Fibroblast of lung (primary cell): ENCODE data around the gene UCKL1. TPM values are rescaled to one million over a fixed set of nuclear protein-coding genes. Genes with fewer than 3 reads are reported as not detected.

Source experiments
- DNase-seq, 2 donors: peaks; one replicate each; pipeline versions ENCODE4 v3.0.0 to v3.0.0-alpha.2; 2010; ENCODE audit warnings: low read depth in 2 of 2
- H2AFZ ChIP-seq: 2 replicates; pipeline ENCODE4 v1.5.1; 2012; ENCODE audit warnings: low read length, control low read depth, inconsistent platforms
- H3K27ac ChIP-seq: 2 replicates; pipeline ENCODE4 v1.5.1; 2011; ENCODE audit warnings: low read length, control low read depth; ENCODE audit not compliant: insufficient read depth
- H3K27me3 ChIP-seq: 2 replicates; pipeline ENCODE4 v1.5.1; 2011; ENCODE audit warnings: mild to moderate bottlenecking, low read length; ENCODE audit not compliant: control insufficient read depth, insufficient read depth
- H3K36me3 ChIP-seq: 2 replicates; pipeline ENCODE4 v1.5.1; 2011; ENCODE audit warnings: low read length; ENCODE audit not compliant: control insufficient read depth, insufficient read depth
- H3K4me1 ChIP-seq: 2 replicates; pipeline ENCODE4 v1.5.1; 2011; ENCODE audit warnings: low read length; ENCODE audit not compliant: control insufficient read depth, insufficient read depth; ENCODE audit errors: extremely low read depth
- H3K4me2 ChIP-seq: 2 replicates; pipeline ENCODE4 v1.5.1; 2011; ENCODE audit warnings: low read length, control low read depth; ENCODE audit not compliant: insufficient read depth; ENCODE audit errors: extremely low read depth
- H3K4me3 ChIP-seq, 4 experiments: fragments of 200-600 bp in 1 of 4; sonication (generic) in 1 of 4; replicated peaks in 1 of 4; 2 replicates each; pipeline ENCODE4 v1.5.1; 2011 to 2016; ENCODE audit warnings: low read length in 4 of 4, low read depth in 3 of 4, mild to moderate bottlenecking in 3 of 4, control low read depth in 2 of 4, inconsistent platforms in 1 of 4, mixed read lengths in 1 of 4; ENCODE audit not compliant: insufficient read depth in 1 of 4; ENCODE audit errors: control extremely low read depth in 1 of 4
- H3K79me2 ChIP-seq: 2 replicates; pipeline ENCODE4 v1.5.1; 2012; ENCODE audit warnings: mild to moderate bottlenecking, low read length, inconsistent platforms; ENCODE audit not compliant: control insufficient read depth, insufficient read depth
- H3K9ac ChIP-seq: 2 replicates; pipeline ENCODE4 v1.5.1; 2011; ENCODE audit warnings: mild to moderate bottlenecking, low read length, control low read depth; ENCODE audit not compliant: insufficient read depth
- H3K9me3 ChIP-seq: 2 replicates; pipeline ENCODE4 v1.5.1; 2012; ENCODE audit warnings: low read depth, low read length; ENCODE audit not compliant: control insufficient read depth, insufficient read depth
- H4K20me1 ChIP-seq: 2 replicates; pipeline ENCODE4 v1.5.1; 2011; ENCODE audit warnings: low read length; ENCODE audit not compliant: control insufficient read depth, insufficient read depth; ENCODE audit errors: extremely low read depth
- EZH2 ChIP-seq: IDR thresholded peaks from 2 replicates; pipeline ENCODE4 v1.5.1; 2012; ENCODE audit warnings: low read length, control low read depth, mild to moderate bottlenecking; ENCODE audit errors: missing control alignments
- polyA plus RNA-seq, 2 donors: library from polyadenylated mRNA; depleted of rRNA in 1 of 2; stranded (reverse) in 1 of 2; unstranded in 1 of 2; fragments of >200 nt; gene quantifications; 2 replicates each; pipeline ENCODE4 v1.2.1, GENCODE V29; 2011 to 2012; ENCODE audit warnings: missing spikeins in 1 of 2
- total RNA-seq: library from RNA; depleted of rRNA; stranded (reverse); fragments of >200 nt; gene quantifications from 2 replicates; pipeline ENCODE4 v1.2.1, GENCODE V29; 2014
- TF ChIP-seq, protein P1 (sequence below), 2 donors: IDR thresholded peaks in 1 of 2; conservative IDR thresholded peaks in 1 of 2; 1 replicate in 1 of 2; 2 replicates in 1 of 2; pipeline ENCODE4 v1.5.1; 2011 to 2012; ENCODE audit warnings: low read length in 2 of 2, control low read depth in 1 of 2, inconsistent platforms in 1 of 2, low read depth in 1 of 2, mild to moderate bottlenecking in 1 of 2

The UCKL1 gene
- total and polyA plus RNA-seq, 2 donors (not counting 1 experiment from before 2014, with no cell fraction given) = 16.4 to 27.9 TPM

DNA sequence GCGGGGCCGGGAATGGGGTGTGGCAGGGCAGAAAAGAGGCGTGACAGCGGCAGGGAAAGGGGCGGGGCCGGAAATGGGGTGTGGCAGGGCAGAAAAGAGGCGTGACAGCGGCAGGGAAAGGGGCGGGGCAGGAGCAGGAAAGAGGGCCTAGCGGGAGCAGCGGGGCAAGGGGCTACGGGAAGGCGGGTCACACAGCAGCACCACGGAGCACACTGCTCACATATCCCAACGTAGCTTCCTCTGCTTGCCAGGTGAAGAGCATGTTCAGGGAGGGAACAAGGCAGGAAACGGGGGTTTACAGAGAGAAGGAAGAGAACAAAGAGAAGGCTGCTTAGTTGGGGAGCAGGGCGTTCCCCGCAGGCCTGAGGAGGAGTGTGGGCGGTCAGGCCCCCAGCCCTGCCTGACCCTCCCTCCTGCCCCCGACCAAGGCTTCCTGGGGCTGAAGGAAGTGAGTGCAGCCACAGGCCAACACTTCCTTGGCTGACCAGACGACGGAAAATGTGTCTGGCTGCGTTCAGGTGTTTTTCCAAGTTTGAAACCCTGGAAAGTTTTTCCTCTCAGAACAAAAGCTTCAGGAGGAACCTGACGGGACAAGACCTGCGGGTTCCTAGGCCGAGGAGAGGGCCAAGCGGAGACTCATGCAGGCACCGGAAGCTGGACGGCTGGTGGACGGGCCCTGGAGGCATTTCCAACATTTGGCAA is 13.8 kb downstream of the UCKL1 start:
- H2AFZ ChIP-seq = no peak overlapping the region

DNA sequence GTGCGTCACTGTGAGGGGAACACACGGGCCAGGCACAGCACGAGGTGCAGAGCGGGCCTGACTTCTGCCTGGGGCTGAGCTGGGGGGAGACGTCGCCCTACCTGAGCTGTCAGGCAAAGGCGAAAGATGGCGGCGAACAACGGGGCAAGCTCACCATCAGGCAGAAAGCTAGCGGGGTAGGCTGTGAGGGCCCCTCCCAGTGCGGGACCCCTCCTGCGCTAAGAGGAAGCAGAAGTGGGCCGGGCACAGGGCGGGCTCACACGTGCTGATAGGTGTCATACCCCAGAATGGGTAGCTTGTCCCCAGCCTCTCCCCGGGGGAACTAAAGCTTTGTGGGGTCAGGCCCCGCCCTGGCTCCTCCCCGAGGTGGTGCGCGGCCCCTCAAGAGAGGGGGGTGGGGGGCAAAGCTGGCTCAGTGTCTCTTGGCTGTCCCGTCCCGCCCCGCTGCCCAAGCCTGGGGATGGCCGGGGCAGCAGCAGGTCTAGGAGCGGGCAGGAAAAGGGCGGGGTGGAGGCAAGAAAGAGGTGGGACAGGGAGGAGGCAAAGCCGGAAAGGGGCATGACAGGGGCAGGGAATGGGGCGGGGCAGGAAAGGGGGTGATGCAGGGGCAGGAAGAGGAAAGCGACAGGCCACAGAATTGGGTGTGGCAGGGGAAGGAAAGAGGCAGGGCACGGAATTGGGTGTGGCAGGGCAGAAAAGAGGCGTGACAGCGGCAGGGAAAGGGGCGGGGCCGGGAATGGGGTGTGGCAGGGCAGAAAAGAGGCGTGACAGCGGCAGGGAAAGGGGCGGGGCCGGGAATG is 14.7 kb downstream of the UCKL1 start:
- H3K4me3 ChIP-seq = no peak overlapping the region
- no peaks in the 10 kb centered on the region for H3K4me1 ChIP-seq
- H4K20me1 ChIP-seq = no peaks in the 10 kb centered on the region
- no peak overlapping the region for H3K27ac ChIP-seq
- H2AFZ ChIP-seq = no peak overlapping the region
- no peaks in the 10 kb centered on the region for H3K9me3 ChIP-seq
- peaks cover 9% of the 10 kb centered on the region for H3K79me2 ChIP-seq
- DNase-seq = no peak
- H3K9ac ChIP-seq = no peak overlapping the region
- H3K27me3 ChIP-seq = no peaks in the 10 kb centered on the region
- no peak overlapping the region for H3K4me2 ChIP-seq
- TF ChIP-seq, protein P1, sequence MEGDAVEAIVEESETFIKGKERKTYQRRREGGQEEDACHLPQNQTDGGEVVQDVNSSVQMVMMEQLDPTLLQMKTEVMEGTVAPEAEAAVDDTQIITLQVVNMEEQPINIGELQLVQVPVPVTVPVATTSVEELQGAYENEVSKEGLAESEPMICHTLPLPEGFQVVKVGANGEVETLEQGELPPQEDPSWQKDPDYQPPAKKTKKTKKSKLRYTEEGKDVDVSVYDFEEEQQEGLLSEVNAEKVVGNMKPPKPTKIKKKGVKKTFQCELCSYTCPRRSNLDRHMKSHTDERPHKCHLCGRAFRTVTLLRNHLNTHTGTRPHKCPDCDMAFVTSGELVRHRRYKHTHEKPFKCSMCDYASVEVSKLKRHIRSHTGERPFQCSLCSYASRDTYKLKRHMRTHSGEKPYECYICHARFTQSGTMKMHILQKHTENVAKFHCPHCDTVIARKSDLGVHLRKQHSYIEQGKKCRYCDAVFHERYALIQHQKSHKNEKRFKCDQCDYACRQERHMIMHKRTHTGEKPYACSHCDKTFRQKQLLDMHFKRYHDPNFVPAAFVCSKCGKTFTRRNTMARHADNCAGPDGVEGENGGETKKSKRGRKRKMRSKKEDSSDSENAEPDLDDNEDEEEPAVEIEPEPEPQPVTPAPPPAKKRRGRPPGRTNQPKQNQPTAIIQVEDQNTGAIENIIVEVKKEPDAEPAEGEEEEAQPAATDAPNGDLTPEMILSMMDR (conservative IDR thresholded peaks at IDR 0.05 in 1 of 2, IDR thresholded peaks at IDR 0.05 in 1 of 2; ENCODE audit: low read depth in 1 of 2, low read length in 2 of 2) = no peak
- peaks cover 40% of the 10 kb centered on the region for H3K36me3 ChIP-seq

More for the DNA sequence above, 13.8 kb downstream of the UCKL1 start:
- Histone ChIP-seq H3K79me2 (peaks cover 15% of the 10 kb centered on the region), H3K4me1 (no peaks in the 10 kb centered on the region), H3K27ac (no peak overlapping the region), H3K9ac (no peak overlapping the region), H3K36me3 (peaks cover 40% of the 10 kb centered on the region), H3K4me2 (no peak overlapping the region), H3K27me3 (no peaks in the 10 kb centered on the region), H3K4me3 (no peak overlapping the region), H3K9me3 (no peaks in the 10 kb centered on the region), H4K20me1 (no peaks in the 10 kb centered on the region)
- DNase-seq = peak; percentile 27 to 37
- no peak for TF ChIP-seq EZH2
- TF ChIP-seq, protein P1 (conservative IDR thresholded peaks at IDR 0.05 in 1 of 2, IDR thresholded peaks at IDR 0.05 in 1 of 2; ENCODE audit: low read depth in 1 of 2, low read length in 2 of 2) = no peak

DNA sequence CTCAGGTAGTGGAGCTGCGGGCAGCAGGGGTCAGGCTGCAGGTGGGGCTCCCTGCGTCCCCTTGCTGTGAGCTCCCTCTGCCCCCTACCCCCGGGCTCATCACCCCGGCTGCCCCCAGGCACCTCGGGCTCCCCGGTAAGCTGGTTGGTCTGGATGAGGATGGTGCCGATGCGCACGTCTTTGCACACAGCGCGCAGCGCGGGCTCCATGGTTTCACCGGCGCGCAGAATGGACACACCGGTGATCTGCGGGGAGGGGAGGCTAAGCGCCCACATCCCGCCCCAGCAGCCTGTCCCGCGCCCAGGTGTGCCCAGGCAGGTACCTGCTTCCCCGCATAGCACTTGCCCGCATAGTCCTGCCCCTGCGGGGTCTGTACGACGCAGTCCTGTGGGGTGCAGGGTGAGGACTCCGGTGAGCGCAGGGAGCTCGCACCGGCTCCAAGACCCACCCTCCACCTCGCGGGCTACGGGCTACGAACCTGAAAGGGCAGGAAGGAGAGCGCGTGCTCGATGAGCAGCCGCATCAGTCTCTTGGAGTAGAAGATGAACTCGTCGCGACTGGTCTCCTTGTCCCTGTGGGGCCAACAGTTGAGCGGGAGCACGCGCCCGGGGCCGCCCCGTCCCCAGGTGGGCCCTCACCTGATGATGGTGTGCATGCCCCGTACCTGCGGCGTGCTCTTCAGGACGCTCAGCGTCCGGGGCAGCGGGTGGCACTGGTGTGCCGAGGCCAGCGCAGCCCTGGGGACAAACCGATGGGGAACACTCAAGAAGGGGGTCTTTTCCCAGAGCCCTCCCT is 15.5 kb downstream of the UCKL1 start:
- Histone ChIP-seq H4K20me1 (no peaks in the 10 kb centered on the region), H3K4me2 (no peak overlapping the region), H3K9ac (no peak overlapping the region), H3K4me3 (no peak overlapping the region), H3K9me3 (no peaks in the 10 kb centered on the region), H3K27me3 (no peaks in the 10 kb centered on the region), H3K36me3 (peaks cover 40% of the 10 kb centered on the region), H3K4me1 (no peaks in the 10 kb centered on the region), H3K79me2 (peaks cover 7% of the 10 kb centered on the region), H3K27ac (no peak overlapping the region), H2AFZ (no peak overlapping the region)
- no peak for DNase-seq
- no peak for TF ChIP-seq EZH2
- TF ChIP-seq, protein P1 (conservative IDR thresholded peaks at IDR 0.05 in 1 of 2, IDR thresholded peaks at IDR 0.05 in 1 of 2; ENCODE audit: low read depth in 1 of 2, low read length in 2 of 2) = no peak
